HepG2 (cell line): Measurements from ENCODE around the gene CTXN1. TPM values are rescaled to one million over a fixed set of nuclear protein-coding genes. Genes with fewer than 3 reads are reported as not detected.

ENCODE experiments used
- AFF4 ChIP-seq: sonication (generic); formaldehyde crosslinking; IDR thresholded peaks from 2 replicates; pipeline ENCODE4 v1.4.0; 2020; ENCODE audit warnings: missing genetic modification reagents
- ARID2 ChIP-seq: sonication (generic); formaldehyde crosslinking; IDR thresholded peaks from 2 replicates; pipeline ENCODE4 v1.8.1; 2022; ENCODE audit warnings: mild to moderate bottlenecking, missing genetic modification reagents, borderline replicate concordance
- GATA4 ChIP-seq: sonication (generic); IDR thresholded peaks from 2 replicates; pipeline ENCODE4 v1.6.1; 2016; ENCODE audit warnings: antibody characterized with exemption, low read depth, borderline replicate concordance
- HNF4A ChIP-seq: sonication (generic); formaldehyde crosslinking; IDR thresholded peaks from 2 replicates; pipeline ENCODE4 v1.4.0; 2020; ENCODE audit warnings: missing genetic modification reagents
- MEF2D ChIP-seq: sonication (generic); formaldehyde crosslinking; IDR thresholded peaks from 2 replicates; pipeline ENCODE4 v1.5.1; 2020; ENCODE audit warnings: mild to moderate bottlenecking, missing genetic modification reagents
- NFKB2 ChIP-seq: sonication (generic); formaldehyde crosslinking; IDR thresholded peaks from 2 replicates; pipeline ENCODE4 v1.4.0; 2020; ENCODE audit warnings: missing genetic modification reagents, borderline replicate concordance
- PHF20 ChIP-seq: sonication (generic); formaldehyde crosslinking; IDR thresholded peaks from 2 replicates; pipeline ENCODE4 v1.5.0; 2020; ENCODE audit warnings: mild to moderate bottlenecking, missing genetic modification reagents
- PHF21A ChIP-seq: sonication (generic); formaldehyde crosslinking; IDR thresholded peaks from 2 replicates; pipeline ENCODE4 v1.5.0; 2020; ENCODE audit warnings: mild to moderate bottlenecking, missing genetic modification reagents
- PTBP1 ChIP-seq: fragments of 200-400 bp; formaldehyde crosslinking; IDR thresholded peaks from 2 replicates; pipeline ENCODE4 v1.6.1; 2018; ENCODE audit warnings: low read length, low read depth; ENCODE audit not compliant: poor library complexity, severe bottlenecking
- SIX4 ChIP-seq: sonication (generic); formaldehyde crosslinking; IDR thresholded peaks from 2 replicates; pipeline ENCODE4 v1.4.0; 2020; ENCODE audit warnings: missing genetic modification reagents
- SMAD3 ChIP-seq: sonication (generic); formaldehyde crosslinking; IDR thresholded peaks from 2 replicates; pipeline ENCODE4 v1.4.0; 2020; ENCODE audit warnings: missing genetic modification reagents
- TFAP4 ChIP-seq: sonication (generic); IDR thresholded peaks from 2 replicates; pipeline ENCODE4 v1.6.1; 2016; ENCODE audit warnings: low read depth, borderline replicate concordance
- TFE3 ChIP-seq: IDR thresholded peaks from 2 replicates; pipeline ENCODE4 v1.6.1; 2016
- USF2 ChIP-seq, 2 experiments: sonication (generic) in 1 of 2; formaldehyde crosslinking in 1 of 2; IDR thresholded peaks; 2 replicates each; pipeline versions ENCODE4 v1.5.1 to v1.6.1; 2011 to 2020; ENCODE audit warnings: borderline replicate concordance in 1 of 2, low read depth in 1 of 2, low read length in 1 of 2, mild to moderate bottlenecking in 1 of 2, missing genetic modification reagents in 1 of 2, moderate library complexity in 1 of 2
- ZNF225 ChIP-seq: sonication (generic); formaldehyde crosslinking; IDR thresholded peaks from 2 replicates; pipeline ENCODE4 v1.4.0; 2020; ENCODE audit warnings: mild to moderate bottlenecking, missing genetic modification reagents
- ZNF230 ChIP-seq: sonication (generic); formaldehyde crosslinking; IDR thresholded peaks from 2 replicates; pipeline ENCODE4 v1.4.0; 2020; ENCODE audit warnings: mild to moderate bottlenecking, missing genetic modification reagents
- ZNF260 ChIP-seq: sonication (generic); formaldehyde crosslinking; IDR thresholded peaks from 2 replicates; pipeline ENCODE4 v1.4.0; 2020; ENCODE audit warnings: missing genetic modification reagents, low read depth, mild to moderate bottlenecking, borderline replicate concordance
- ZNF576 ChIP-seq: sonication (generic); formaldehyde crosslinking; IDR thresholded peaks from 2 replicates; pipeline ENCODE4 v1.4.0; 2020; ENCODE audit warnings: mild to moderate bottlenecking, missing genetic modification reagents
- ZNF703 ChIP-seq: sonication (generic); formaldehyde crosslinking; IDR thresholded peaks from 2 replicates; pipeline ENCODE4 v1.5.1; 2020; ENCODE audit warnings: missing genetic modification reagents, mild to moderate bottlenecking, moderate library complexity, borderline replicate concordance
- ZNF777 ChIP-seq: sonication (generic); formaldehyde crosslinking; IDR thresholded peaks from 2 replicates; pipeline ENCODE4 v1.4.0; 2020; ENCODE audit warnings: missing genetic modification reagents
- polyA plus RNA-seq, 8 experiments: library from polyadenylated mRNA; depleted of rRNA in 3 of 8; stranded (reverse) in 7 of 8; unstranded in 1 of 8; fragments of >200 nt; fragmentation: Illumina TruSeq in 4 of 8; extraction: Trizol in 4 of 8; gene quantifications; 2 replicates each; pipeline versions ENCODE4 v1.2.1 to v1.2.3, GENCODE V29; 2011 to 2016; ENCODE audit warnings: low read depth in 4 of 8, missing spikeins in 1 of 8, mixed read lengths in 1 of 8; ENCODE audit not compliant: insufficient read depth in 1 of 8
- total RNA-seq, 5 experiments: library from RNA; depleted of rRNA; stranded (reverse); fragments of >200 nt; fragmentation: Illumina TruSeq; extraction: Trizol; gene quantifications; 2 replicates each; pipeline ENCODE4 v1.2.3, GENCODE V29; 2016; ENCODE audit warnings: low read depth in 1 of 5

CTXN1 gene
- total and polyA plus RNA-seq, 2 of the 13 experiments (the other 11 are each of a cell fraction or from before 2014, with no cell fraction given): 0.11 TPM; not detected in 1

- peak; percentile 40; the same call in 1 of the 2 replicates for TF ChIP-seq USF2 (IDR thresholded peaks at IDR 0.05; ENCODE audit: low read depth, low read length)
- peak; percentile 75 for TF ChIP-seq USF2 (CRISPR knock-in tag; IDR thresholded peaks at IDR 0.05; ENCODE audit: borderline replicate concordance)
- peak; percentile 95 for TF ChIP-seq PHF21A (CRISPR knock-in tag)
- peak; percentile 73 for TF ChIP-seq SMAD3 (CRISPR knock-in tag)
- TF ChIP-seq TFAP4: 0 out of 2 replicates have a peak, but pooled peaks have one; percentile 7
- no peak; the same call in none of the 2 replicates for TF ChIP-seq HNF4A
- peak; percentile 83; the same call in 1 of the 2 replicates for TF ChIP-seq ZNF230 (CRISPR knock-in tag)
- TF ChIP-seq PHF20: peak; percentile 80
- 0 out of 2 replicates have a peak, but pooled peaks have one; percentile 15 for TF ChIP-seq ZNF777 (CRISPR knock-in tag)
- no peak for TF ChIP-seq AFF4 (CRISPR knock-in tag)
- no peak for TF ChIP-seq SIX4 (CRISPR knock-in tag)
- peak; percentile 75; the same call in 1 of the 2 replicates for TF ChIP-seq NFKB2 (CRISPR knock-in tag)
- TF ChIP-seq ARID2: peak; percentile 90
- TF ChIP-seq ZNF225 (CRISPR knock-in tag): no peak
- TF ChIP-seq TFE3 (CRISPR knock-in tag): peak; percentile 91
- TF ChIP-seq PTBP1: no peak
- TF ChIP-seq MEF2D (CRISPR knock-in tag): peak; percentile 82
- TF ChIP-seq GATA4: 0 out of 2 replicates have a peak, but pooled peaks have one; percentile 39
- TF ChIP-seq ZNF703 (CRISPR knock-in tag): no peak
- TF ChIP-seq ZNF260: no peak
- TF ChIP-seq ZNF576 (CRISPR knock-in tag): no peak
These were observed 17.7 kb upstream of the CTXN1 start, which contains the start of gene TIMM44 (continued) for GRCh38 chr19:7943444-7944176.
